ENCODE measurements around the gene GRIA3.

GRCh38 chrX:123455693-123456092, 271.6 kb downstream of the GRIA3 start:
- TF ChIP-seq CTCF (IDR thresholded peaks at IDR 0.05) (no peak), EP300 (IDR thresholded peaks at IDR 0.05) (no peak), POLR2A (IDR thresholded peaks at IDR 0.05) (no peak)
